Hepatocyte (in vitro differentiated cells): Measurements from ENCODE around the gene MLYCD.

Experiments
- EZH2 ChIP-seq: fragments of 200-600 bp; sonication (generic); IDR thresholded peaks from 2 replicates; pipeline ENCODE4 v1.6.1; 2016; ENCODE audit warnings: antibody characterized with exemption, mild to moderate bottlenecking, borderline replicate concordance
- EZH2phosphoT487 ChIP-seq: fragments of 200-600 bp; sonication (generic); IDR thresholded peaks from one replicate; pipeline ENCODE4 v1.6.1; 2018; ENCODE audit warnings: antibody characterized with exemption, mild to moderate bottlenecking, low read depth, moderate library complexity; ENCODE audit not compliant: unreplicated experiment, severe bottlenecking
- TF ChIP-seq, protein P1 (sequence below): fragments of 200-600 bp; sonication (generic); IDR thresholded peaks from 2 replicates; pipeline ENCODE4 v1.5.1; 2016; ENCODE audit warnings: antibody characterized with exemption, mild to moderate bottlenecking; ENCODE audit not compliant: poor library complexity

DNA sequence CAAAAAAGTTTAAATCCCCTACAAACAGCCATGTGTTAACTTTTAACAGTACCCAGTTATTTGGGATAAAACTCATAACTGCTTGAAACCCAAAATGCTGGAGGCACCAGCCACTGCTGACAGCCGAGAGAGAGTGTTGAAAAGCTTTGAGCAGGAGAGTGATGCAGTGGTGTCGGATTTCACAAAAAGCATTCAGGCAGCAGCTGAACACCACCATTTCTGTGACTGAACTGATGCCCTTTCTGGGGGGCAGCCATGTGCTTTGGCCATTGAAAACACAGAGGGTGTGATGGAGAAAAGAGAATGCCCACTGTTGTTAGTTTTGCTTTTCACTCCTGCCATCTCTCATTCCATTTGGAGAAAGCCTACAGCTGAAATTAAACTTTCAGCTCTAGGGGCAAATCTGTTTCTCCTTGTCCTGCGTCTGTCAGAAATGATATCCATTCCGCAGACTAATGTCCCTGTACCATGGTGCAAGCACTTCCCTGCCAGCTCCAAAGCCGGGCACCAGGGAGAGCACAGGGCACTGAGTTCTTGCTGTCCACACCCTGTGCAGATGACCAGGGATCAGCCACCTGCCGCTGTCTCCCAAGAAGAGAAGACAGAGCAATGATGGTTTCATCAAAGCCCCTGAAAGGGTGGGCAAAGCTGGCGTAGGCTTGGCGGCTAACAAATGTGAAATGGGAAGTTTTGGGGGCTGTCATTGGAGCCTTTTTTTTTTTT is 16.6 kb upstream of the MLYCD start:
- TF ChIP-seq, protein P1, sequence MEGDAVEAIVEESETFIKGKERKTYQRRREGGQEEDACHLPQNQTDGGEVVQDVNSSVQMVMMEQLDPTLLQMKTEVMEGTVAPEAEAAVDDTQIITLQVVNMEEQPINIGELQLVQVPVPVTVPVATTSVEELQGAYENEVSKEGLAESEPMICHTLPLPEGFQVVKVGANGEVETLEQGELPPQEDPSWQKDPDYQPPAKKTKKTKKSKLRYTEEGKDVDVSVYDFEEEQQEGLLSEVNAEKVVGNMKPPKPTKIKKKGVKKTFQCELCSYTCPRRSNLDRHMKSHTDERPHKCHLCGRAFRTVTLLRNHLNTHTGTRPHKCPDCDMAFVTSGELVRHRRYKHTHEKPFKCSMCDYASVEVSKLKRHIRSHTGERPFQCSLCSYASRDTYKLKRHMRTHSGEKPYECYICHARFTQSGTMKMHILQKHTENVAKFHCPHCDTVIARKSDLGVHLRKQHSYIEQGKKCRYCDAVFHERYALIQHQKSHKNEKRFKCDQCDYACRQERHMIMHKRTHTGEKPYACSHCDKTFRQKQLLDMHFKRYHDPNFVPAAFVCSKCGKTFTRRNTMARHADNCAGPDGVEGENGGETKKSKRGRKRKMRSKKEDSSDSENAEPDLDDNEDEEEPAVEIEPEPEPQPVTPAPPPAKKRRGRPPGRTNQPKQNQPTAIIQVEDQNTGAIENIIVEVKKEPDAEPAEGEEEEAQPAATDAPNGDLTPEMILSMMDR, result no peak
- no peak for TF ChIP-seq EZH2
- no peak for TF ChIP-seq EZH2phosphoT487
